ENCODE results near the gene MAP3K5. TPM values are rescaled to one million over a fixed set of nuclear protein-coding genes. Genes with fewer than 3 reads are reported as not detected.
A peak's percentile ranks its signal among the peaks of the same experiment; 100 is the strongest.

Gene MAP3K5
- total and polyA plus RNA-seq, 2 of the 8 experiments (the other 6 are each of a cell fraction or from before 2014, with no cell fraction given) = 0.63 to 2.6 TPM

- H3K36me3 ChIP-seq (ENCODE audit: control insufficient read depth in 2 of 4, insufficient read depth in 4 of 4, low read length in 3 of 4) = no peaks in the 10 kb centered on the region
- no peaks in the 10 kb centered on the region for H3K9me3 ChIP-seq (ENCODE audit: insufficient read depth in 2 of 2, low read depth in 1 of 2, low read length in 1 of 2)
- no peak overlapping the region for H4K8ac ChIP-seq (ENCODE audit: extremely low read depth, insufficient read depth, low read length)
- H3K18ac ChIP-seq (ENCODE audit: extremely low read depth, low read length) = no peak overlapping the region
- H2BK5ac ChIP-seq (ENCODE audit: low read depth, low read length) = no peak overlapping the region
- no peak for FAIRE-seq
- no peak overlapping the region for H3K56ac ChIP-seq (replicated peaks; ENCODE audit: insufficient read length, low read depth, low read length)
- no peak for TF ChIP-seq MAX (IDR thresholded peaks at IDR 0.05)
- no peak for TF ChIP-seq SUZ12 (IDR thresholded peaks at IDR 0.05; ENCODE audit: low read length)
- TF ChIP-seq CREB1 (IDR thresholded peaks at IDR 0.05) = no peak
- TF ChIP-seq MAFK (IDR thresholded peaks at IDR 0.05; ENCODE audit: low read depth, low read length) = peak; percentile 88; the same call in 1 of the 2 replicates
- TF ChIP-seq KDM1A (IDR thresholded peaks at IDR 0.05; ENCODE audit: borderline replicate concordance, low read length) = no peak
- TF ChIP-seq TEAD4 (IDR thresholded peaks at IDR 0.05; ENCODE audit: low read depth, low read length) = no peak
- H4K5ac ChIP-seq (ENCODE audit: insufficient read length, low read depth, low read length) = no peak overlapping the region
- no peak overlapping the region for H2BK20ac ChIP-seq (ENCODE audit: low read length)
- H3K4me1 ChIP-seq (replicated peaks in 1 of 4; ENCODE audit: control insufficient read depth in 3 of 4, insufficient read depth in 4 of 4, low read length in 3 of 4) = peaks cover 0 to 5% (median 0%) of the 10 kb centered on the region in 4 experiments; a peak in 1 of 7 replicates
- no peak overlapping the region for H2AK5ac ChIP-seq (ENCODE audit: low read depth, low read length)
- H3K23me2 ChIP-seq (ENCODE audit: low read depth, low read length) = no peaks in the 10 kb centered on the region
- no peaks in the 10 kb centered on the region for H4K20me1 ChIP-seq (replicated peaks in 1 of 2; ENCODE audit: control insufficient read depth in 1 of 2, insufficient read depth in 2 of 2, low read length in 2 of 2)
- H2BK120ac ChIP-seq (replicated peaks; ENCODE audit: low read depth, low read length) = no peak overlapping the region
- peak overlapping the region; percentile 41; the same call in 1 of the 2 replicates for H2AFZ ChIP-seq (ENCODE audit: low read length)
- no peak overlapping the region for H3K27ac ChIP-seq (ENCODE audit: low read depth, low read length)
- H3K4ac ChIP-seq (replicated peaks; ENCODE audit: insufficient read length, low read depth, low read length) = no peak overlapping the region
- no peak overlapping the region for H2BK12ac ChIP-seq (ENCODE audit: low read depth, low read length)
- no peak overlapping the region for H3K14ac ChIP-seq (ENCODE audit: insufficient read length)
- H3K23ac ChIP-seq (ENCODE audit: insufficient read length) = no peak overlapping the region
- DNase-seq (ENCODE audit: low read depth in 1 of 2, low spot score in 2 of 2) = no peak
- H3K27me3 ChIP-seq (replicated peaks in 1 of 4; ENCODE audit: control insufficient read depth in 3 of 4, extremely low read depth in 1 of 4, insufficient read depth in 3 of 4, low read length in 3 of 4) = no peaks in the 10 kb centered on the region
- H3K4me3 ChIP-seq (ENCODE audit: extremely low read depth in 1 of 4, insufficient read depth in 2 of 4, low read depth in 3 of 4, low read length in 4 of 4) = no peak overlapping the region
- H2BK15ac ChIP-seq (ENCODE audit: low read length) = no peak overlapping the region
- H4K91ac ChIP-seq (replicated peaks; ENCODE audit: insufficient read length, low read length) = no peak overlapping the region
- no peaks in the 10 kb centered on the region for H3K79me1 ChIP-seq (ENCODE audit: low read depth, low read length)
- ChIA-PET CTCF (ENCODE audit: partially characterized antibody) (interaction anchor here (1.2 to 2.8 kb wide), 2 partner anchors 18 to 76 kb away, joined by 3 to 7 read pairs; no protein-coding TSS in a partner anchor), POLR2A (ENCODE audit: partially characterized antibody) (interaction anchor here (1.2 kb wide), 1 partner anchor 30 kb away, joined by 3 read pairs; no protein-coding TSS in a partner anchor)
- 94% methylated on average over 13 of the region's 13 CpGs; no CpG with 5 or more reads in 1 of the 2 experiments for WGBS, 2 experiments (ENCODE audit: extremely low coverage in 1 of 2, insufficient coverage in 1 of 2, insufficient read length in 1 of 2, insufficient replicate concordance in 2 of 2, low coverage in 1 of 2, low lambda C conversion rate in 2 of 2, missing lambda C conversion rate in 1 of 2)
- no peaks in the 10 kb centered on the region for H3K79me2 ChIP-seq (ENCODE audit: control insufficient read depth in 1 of 2, insufficient read depth in 2 of 2, low read length in 2 of 2)
- no peak overlapping the region for H3K4me2 ChIP-seq (ENCODE audit: insufficient read depth in 1 of 2, low read depth in 2 of 2, low read length in 2 of 2)
- no peak overlapping the region for H3K9ac ChIP-seq (replicated peaks in 1 of 4; ENCODE audit: extremely low read depth in 1 of 4, low read depth in 3 of 4, low read length in 3 of 4)
Observed at GRCh38 chr6:136720045-136720770, 72.1 kb downstream of the MAP3K5 start.

Data from H1 (cell line).